ENCODE measurements around the gene RHCG. TPM values are rescaled to one million over a fixed set of nuclear protein-coding genes. Genes with fewer than 3 reads are reported as not detected.

The RHCG gene
- total RNA-seq, 8 experiments from 2014 or later: 0.11 to 6.1 (median 0.76) TPM; not detected in 5

DNA sequence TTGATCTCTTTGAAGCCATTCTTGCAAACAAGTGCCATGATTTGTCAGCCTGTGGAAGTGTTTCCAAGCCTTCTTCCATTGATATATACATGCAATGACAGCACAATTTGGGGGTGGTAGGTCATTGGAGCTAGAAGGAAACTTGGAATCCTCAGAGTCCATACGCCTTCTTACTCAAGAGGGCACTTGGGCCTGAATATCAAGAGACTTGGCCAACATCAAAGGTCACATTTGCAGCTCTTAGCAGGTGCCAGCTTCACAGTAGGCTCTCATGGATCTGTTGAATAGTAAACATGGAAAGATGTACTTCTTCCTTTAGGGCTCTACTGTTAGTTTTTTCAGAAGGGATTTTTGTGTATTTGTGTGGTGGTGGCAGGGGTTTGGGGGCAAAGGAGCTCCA lies 50.9 kb downstream of the RHCG start:
- no peak for ATAC-seq (replicated peaks in 6 of 8)
- Histone ChIP-seq H3K4me1 (replicated peaks in 1 of 2) (peaks cover 35 to 38% of the 10 kb centered on the region in 2 donors), H3K4me3 (no peak overlapping the region), H3K27ac (no peak overlapping the region)
- 40 to 60% (median 57%) methylated on average over 1 of the region's 1 CpG; no CpG with 5 or more reads in 5 of the 10 experiments for WGBS, 10 experiments
- in situ Hi-C loops (cut with MboI; ENCODE audit: low pct_unique_long_range_greater_than_20kb in 2 of 9, low sequenced_read_pairs in 9 of 9, unreplicated experiment in 9 of 9): no loop called here

DNA sequence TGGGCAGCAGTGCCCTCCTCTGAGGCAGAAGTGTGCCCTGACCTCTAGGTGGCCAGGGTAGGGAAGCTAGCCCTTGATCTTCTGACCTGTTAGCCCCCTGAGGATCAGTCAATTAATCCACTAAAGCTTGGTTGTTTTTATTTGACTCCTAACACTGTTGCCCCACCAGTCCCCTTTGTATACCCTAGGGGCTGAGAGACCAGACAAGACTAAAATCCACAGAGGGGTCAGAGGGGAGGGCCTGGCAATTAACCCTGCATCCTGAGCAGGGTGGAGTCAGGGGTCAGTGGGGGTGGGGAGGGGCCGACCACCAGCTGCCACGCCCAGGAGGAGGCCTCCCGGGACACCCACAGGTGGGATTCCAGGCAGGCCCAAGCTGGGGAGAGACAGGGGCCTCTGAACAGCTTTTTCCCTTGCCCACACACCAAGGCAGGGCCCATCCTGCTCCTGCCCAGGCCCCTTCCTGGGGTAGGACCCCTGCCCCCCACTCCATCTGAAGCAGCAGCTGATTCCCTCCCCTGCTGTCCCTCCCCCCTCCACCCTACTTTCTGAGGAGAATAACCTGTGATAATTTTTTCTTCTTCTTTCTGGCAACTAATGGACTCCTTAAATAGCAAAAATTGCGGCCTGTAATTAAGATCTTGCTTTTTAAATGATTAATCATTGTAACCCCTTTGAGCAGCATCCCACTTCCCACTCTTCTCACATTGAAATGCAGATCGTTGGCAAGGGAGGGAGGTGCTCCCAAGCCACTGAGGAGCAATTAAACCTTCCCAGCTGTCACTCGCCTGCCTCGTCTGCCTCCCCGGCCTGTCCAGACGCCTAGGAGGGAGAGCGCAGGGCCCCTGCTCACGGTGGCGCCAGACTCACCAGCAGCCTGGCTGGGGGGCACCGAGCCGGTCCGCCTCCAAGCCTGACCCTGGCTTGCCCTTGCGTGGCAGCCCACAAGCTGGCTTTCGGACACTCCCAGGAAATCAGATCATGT lies 51.9 kb downstream of the RHCG start:
- H3K27ac ChIP-seq: no peak overlapping the region
- ATAC-seq (replicated peaks in 6 of 8): peak in 5 of 8 experiments; percentile 55 to 83 (median 82)
- in situ Hi-C loops (cut with MboI; ENCODE audit: low pct_unique_long_range_greater_than_20kb in 2 of 9, low sequenced_read_pairs in 9 of 9, unreplicated experiment in 9 of 9): no loop called here
- WGBS, 10 experiments: 7 to 70% (median 14%) methylated on average over 2 to 3 of the region's 17 CpGs; no CpG with 5 or more reads in 5 of the 10 experiments
- no peak overlapping the region for H3K4me3 ChIP-seq
- peaks cover 35 to 38% of the 10 kb centered on the region in 2 donors for H3K4me1 ChIP-seq (replicated peaks in 1 of 2)

DNA sequence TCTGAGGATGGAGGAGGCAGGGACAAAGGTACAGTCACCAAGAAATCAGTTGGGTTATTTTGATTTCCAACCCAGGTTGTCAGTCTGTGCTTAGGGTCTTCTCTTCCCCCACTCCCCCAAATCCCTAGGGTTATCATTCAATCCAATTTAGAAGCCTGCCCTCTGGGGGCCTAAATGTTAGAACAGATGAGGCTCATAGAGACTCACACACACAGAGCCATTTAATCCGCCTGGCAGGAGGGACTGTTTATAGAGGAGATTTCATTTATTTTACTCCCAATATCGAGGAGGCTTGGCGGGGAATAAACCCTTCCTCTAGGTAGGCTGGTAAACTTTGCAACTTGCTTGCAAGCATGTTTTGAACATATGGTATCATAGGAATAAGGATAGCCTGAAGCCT lies 52.8 kb downstream of the RHCG start:
- ATAC-seq (replicated peaks in 6 of 8): no peak
- Histone ChIP-seq H3K4me1 (replicated peaks in 1 of 2) (peaks cover 26 to 30% of the 10 kb centered on the region in 2 donors), H3K4me3 (no peak overlapping the region), H3K27ac (no peak overlapping the region)
- WGBS, 10 experiments: 0 to 100% (median 48%) methylated on average over 1 to 3 of the region's 3 CpGs; no CpG with 5 or more reads in 3 of the 10 experiments
- in situ Hi-C loops (cut with MboI; ENCODE audit: low pct_unique_long_range_greater_than_20kb in 2 of 9, low sequenced_read_pairs in 9 of 9, unreplicated experiment in 9 of 9): no loop called here

DNA sequence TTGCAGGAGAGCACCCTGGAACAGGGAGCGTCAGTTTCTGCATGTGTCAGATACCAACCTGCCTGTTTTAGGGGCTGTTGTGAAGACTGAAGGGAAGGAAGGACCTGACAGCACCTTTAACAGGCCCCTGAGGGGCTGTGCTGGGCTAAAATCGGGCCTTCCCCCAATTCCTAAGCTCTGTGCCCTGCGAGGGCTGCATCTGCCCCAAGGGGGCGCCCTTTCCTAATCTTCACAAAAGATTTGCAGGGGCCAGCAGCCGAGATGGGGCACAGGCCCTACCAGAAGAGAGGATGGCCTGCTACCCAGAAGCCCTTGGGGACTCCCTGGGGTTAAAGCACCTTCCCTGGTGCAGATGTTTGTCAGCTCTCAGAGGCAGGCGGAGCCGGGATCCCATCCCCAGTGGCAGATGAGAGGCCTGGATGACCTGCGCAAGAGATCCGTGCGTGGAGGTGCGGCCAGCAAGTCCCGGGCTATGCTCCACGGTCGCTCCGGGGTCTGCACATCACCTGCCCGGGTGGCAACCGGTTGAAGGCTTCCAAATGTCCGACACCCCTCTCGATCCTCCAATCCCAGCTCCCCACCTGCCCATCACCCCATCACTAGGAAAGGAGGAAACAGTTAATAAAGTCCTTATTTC lies 53.6 kb downstream of the RHCG start:
- Histone ChIP-seq H3K4me1 (replicated peaks in 1 of 2) (peaks cover 19 to 26% of the 10 kb centered on the region in 2 donors), H3K4me3 (no peak overlapping the region), H3K27ac (no peak overlapping the region)
- WGBS, 10 experiments: 0 to 88% (median 49%) methylated on average over 1 to 12 of the region's 19 CpGs; no CpG with 5 or more reads in 6 of the 10 experiments
- in situ Hi-C loops (cut with MboI; ENCODE audit: low pct_unique_long_range_greater_than_20kb in 2 of 9, low sequenced_read_pairs in 9 of 9, unreplicated experiment in 9 of 9): no loop called here
- peak; percentile 40 to 95 (median 68) for ATAC-seq (replicated peaks in 6 of 8)

DNA sequence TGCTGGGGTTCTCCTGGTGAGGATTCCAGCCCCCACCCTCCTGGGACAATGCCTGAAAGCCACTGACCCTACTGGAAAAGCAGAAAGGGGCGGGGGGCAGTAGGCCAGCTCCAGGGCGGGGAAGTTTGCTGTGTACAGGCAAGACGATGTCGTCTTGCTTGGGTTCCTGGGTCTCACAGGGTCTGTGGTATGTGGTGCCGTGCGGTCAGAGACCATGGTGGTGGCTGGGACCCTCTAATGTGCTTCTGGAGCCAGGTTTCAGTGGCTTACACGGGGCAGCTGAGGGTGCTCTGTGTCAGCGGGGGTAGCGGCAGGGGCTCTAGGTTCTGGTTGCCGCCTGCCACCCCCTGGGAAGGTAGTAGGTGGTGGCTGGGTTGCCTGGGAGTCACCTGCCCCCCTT lies 54.2 kb downstream of the RHCG start:
- in situ Hi-C loops (cut with MboI; ENCODE audit: low pct_unique_long_range_greater_than_20kb in 2 of 9, low sequenced_read_pairs in 9 of 9, unreplicated experiment in 9 of 9): no loop called here
- no peak overlapping the region for H3K4me3 ChIP-seq
- no peak for ATAC-seq (replicated peaks in 6 of 8)
- H3K27ac ChIP-seq: no peak overlapping the region
- 67 to 100% methylated on average over 1 to 3 of the region's 10 CpGs; no CpG with 5 or more reads in 8 of the 10 experiments for WGBS, 10 experiments
- H3K4me1 ChIP-seq (replicated peaks in 1 of 2): peaks cover 19 to 26% of the 10 kb centered on the region in 2 donors

DNA sequence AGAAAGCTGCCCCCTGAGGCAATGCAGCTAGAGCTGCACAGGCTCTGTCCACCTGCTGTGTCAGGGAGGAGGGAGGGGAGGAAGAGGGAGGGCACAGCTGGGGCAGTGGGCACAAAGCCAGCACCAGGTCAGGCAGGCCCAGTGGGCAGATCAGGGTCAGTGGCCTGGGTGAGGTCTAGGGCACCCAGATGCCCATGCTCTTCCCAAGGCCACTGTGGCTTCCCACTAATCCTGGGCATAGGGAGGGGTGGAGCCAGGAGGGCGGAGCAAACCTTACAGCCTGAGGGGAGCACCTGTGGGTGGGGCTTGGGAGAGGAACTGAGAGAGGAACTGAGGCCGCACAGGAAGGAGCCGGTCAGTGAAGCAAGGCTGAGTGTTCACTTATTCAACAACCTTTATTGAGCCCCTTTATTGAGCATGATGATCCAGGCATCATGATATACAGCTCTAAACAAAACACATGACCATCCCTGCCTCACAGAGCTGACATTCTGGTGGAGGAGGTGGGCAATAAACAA lies 55.0 kb downstream of the RHCG start:
- in situ Hi-C loops (cut with MboI; ENCODE audit: low pct_unique_long_range_greater_than_20kb in 2 of 9, low sequenced_read_pairs in 9 of 9, unreplicated experiment in 9 of 9): no loop called here
- no peak overlapping the region for H3K27ac ChIP-seq
- peak in 1 of 8 experiments; percentile 50 for ATAC-seq (replicated peaks in 6 of 8)
- H3K4me1 ChIP-seq (replicated peaks in 1 of 2): peaks cover 19 to 26% of the 10 kb centered on the region in 2 donors
- H3K4me3 ChIP-seq: no peak overlapping the region
- WGBS, 10 experiments: 0 to 100% (median 61%) methylated on average over 1 to 2 of the region's 3 CpGs; no CpG with 5 or more reads in 7 of the 10 experiments

DNA sequence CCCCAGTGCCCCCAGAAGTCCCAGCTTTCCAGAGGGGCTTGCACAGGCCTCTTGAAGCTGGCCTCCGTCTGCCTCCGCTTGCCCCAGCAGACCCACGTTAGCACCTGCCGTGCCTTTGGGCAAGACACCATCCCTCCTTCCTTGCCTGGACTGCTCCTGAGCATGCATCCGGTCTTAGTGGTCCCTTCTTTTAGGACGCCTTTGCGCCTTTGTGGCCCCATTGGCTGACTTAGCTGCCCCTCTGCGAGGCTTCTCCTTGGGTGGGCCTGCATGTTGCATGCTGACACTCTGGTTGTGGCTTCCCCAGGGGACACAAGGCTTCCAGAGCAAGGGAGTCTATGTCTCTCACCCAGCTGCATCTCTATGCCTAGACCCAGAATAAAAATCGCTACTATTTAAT lies 56.6 kb downstream of the RHCG start:
- 40 to 80% (median 67%) methylated on average over 1 to 8 of the region's 9 CpGs; no CpG with 5 or more reads in 1 of the 10 experiments for WGBS, 10 experiments
- no peak for ATAC-seq (replicated peaks in 6 of 8)
- Histone ChIP-seq H3K27ac (no peak overlapping the region), H3K4me1 (replicated peaks in 1 of 2) (peaks cover 19 to 21% of the 10 kb centered on the region in 2 donors), H3K4me3 (no peak overlapping the region)
- in situ Hi-C loops (cut with MboI; ENCODE audit: low pct_unique_long_range_greater_than_20kb in 2 of 9, low sequenced_read_pairs in 9 of 9, unreplicated experiment in 9 of 9): loop anchor here in 1 of 9 experiments (10.0 kb wide), 1 partner anchor 95 kb away; no protein-coding TSS in a partner anchor

DNA sequence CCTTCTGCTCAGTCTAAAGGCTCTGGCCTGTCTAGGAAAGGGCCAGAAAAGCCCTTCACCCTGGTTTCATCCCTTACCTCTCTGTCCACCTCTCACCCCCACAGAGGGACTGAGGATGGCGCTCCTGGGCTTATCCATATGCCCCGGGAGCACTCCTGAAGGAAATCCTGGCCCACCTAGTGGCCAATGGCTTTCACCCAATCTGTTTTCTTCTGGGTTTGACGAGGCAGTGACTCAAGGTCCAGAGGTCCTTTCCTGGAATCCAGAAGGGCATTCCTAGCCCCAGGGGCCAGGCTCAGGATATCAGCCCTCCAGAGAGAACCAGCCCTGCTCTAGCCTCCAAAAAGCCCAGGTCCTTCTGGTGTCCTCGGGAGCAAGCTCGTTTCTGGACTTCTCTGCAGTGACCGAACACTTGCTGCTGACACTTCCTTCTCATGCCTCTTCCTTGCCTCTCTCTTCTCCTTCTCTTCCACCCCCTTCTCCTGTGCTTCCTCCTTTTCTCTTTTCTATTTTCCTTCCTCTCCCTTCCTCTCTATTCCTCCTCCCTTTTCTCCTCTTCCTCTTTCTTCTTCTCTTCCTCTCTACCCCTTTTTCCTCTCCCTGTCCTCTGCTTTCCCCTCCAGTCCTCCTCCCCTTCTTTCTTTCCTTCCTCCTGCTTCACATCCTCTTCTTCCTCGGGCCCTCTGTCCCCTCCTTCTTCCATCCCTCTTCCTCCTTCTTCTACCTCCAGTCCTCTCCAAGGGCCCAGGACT lies 59.6 kb downstream of the RHCG start:
- ATAC-seq (replicated peaks in 6 of 8): peak in 1 of 8 experiments; percentile 29
- Histone ChIP-seq H3K4me3 (no peak overlapping the region), H3K27ac (no peak overlapping the region), H3K4me1 (replicated peaks in 1 of 2) (peaks cover 7 to 11% of the 10 kb centered on the region in 2 donors)
- in situ Hi-C loops (cut with MboI; ENCODE audit: low pct_unique_long_range_greater_than_20kb in 2 of 9, low sequenced_read_pairs in 9 of 9, unreplicated experiment in 9 of 9): loop anchor here in 1 of 9 experiments (10.0 kb wide), 1 partner anchor 92 kb away; no protein-coding TSS in a partner anchor
- WGBS, 10 experiments: 2 to 70% (median 25%) methylated on average over 2 to 7 of the region's 7 CpGs; no CpG with 5 or more reads in 1 of the 10 experiments

DNA sequence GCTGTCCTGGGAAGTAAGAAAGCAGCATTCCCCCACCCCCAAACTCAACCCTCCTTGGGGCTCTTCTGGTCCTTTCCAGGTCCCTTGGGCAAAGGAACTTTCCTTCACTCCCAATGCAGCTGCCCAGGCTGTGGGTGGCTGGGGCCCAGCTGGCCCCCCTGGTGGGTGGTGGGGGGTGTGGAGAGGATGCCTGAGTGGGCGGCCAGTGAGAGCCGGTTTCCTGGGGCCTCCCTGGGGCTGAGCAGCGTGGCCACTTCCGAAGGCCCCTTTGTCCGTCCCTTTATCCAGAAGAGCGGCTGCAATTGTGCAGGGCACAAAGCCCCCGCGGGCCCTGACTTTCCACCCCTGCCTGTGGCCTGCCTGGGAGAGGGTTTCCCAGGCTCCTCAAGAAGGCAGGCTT lies 61.0 kb downstream of the RHCG start:
- Histone ChIP-seq H3K4me1 (replicated peaks in 1 of 2) (peaks cover 2 to 11% of the 10 kb centered on the region in 2 donors), H3K4me3 (no peak overlapping the region), H3K27ac (no peak overlapping the region)
- 60 to 80% methylated on average over 1 of the region's 8 CpGs; no CpG with 5 or more reads in 8 of the 10 experiments for WGBS, 10 experiments
- in situ Hi-C loops (cut with MboI; ENCODE audit: low pct_unique_long_range_greater_than_20kb in 2 of 9, low sequenced_read_pairs in 9 of 9, unreplicated experiment in 9 of 9): loop anchor here in 1 of 9 experiments (10.0 kb wide), 1 partner anchor 91 kb away; no protein-coding TSS in a partner anchor
- peak in 5 of 8 experiments; percentile 43 to 76 (median 66) for ATAC-seq (replicated peaks in 6 of 8)

DNA sequence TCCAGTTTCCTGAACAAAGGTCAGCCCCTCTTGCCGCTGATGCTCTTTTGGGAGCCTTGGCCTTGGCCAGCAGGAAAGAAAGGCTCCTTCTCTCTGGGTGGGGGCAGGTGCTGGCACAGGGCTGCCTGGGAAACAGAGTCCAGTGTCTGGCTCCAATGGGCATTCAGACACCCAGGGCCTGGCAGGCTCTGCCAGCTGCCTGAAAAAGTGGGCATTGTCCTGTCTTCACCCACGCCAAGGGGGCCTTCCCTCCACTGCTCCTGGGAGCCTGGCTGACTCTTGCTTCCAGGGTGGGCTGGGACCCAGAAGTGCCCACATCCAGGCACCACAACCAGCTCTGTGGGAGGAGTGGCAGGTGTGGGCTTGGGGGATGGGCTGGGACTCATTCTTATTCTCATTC lies 62.7 kb downstream of the RHCG start:
- Histone ChIP-seq H3K27ac (no peak overlapping the region), H3K4me3 (no peak overlapping the region), H3K4me1 (replicated peaks in 1 of 2) (peaks cover 2 to 11% of the 10 kb centered on the region in 2 donors)
- ATAC-seq (replicated peaks in 6 of 8): no peak
- in situ Hi-C loops (cut with MboI; ENCODE audit: low pct_unique_long_range_greater_than_20kb in 2 of 9, low sequenced_read_pairs in 9 of 9, unreplicated experiment in 9 of 9): loop anchor here in 1 of 9 experiments (10.0 kb wide), 1 partner anchor 89 kb away; no protein-coding TSS in a partner anchor
- 50% methylated on average over 1 of the region's 2 CpGs; no CpG with 5 or more reads in 9 of the 10 experiments for WGBS, 10 experiments

DNA sequence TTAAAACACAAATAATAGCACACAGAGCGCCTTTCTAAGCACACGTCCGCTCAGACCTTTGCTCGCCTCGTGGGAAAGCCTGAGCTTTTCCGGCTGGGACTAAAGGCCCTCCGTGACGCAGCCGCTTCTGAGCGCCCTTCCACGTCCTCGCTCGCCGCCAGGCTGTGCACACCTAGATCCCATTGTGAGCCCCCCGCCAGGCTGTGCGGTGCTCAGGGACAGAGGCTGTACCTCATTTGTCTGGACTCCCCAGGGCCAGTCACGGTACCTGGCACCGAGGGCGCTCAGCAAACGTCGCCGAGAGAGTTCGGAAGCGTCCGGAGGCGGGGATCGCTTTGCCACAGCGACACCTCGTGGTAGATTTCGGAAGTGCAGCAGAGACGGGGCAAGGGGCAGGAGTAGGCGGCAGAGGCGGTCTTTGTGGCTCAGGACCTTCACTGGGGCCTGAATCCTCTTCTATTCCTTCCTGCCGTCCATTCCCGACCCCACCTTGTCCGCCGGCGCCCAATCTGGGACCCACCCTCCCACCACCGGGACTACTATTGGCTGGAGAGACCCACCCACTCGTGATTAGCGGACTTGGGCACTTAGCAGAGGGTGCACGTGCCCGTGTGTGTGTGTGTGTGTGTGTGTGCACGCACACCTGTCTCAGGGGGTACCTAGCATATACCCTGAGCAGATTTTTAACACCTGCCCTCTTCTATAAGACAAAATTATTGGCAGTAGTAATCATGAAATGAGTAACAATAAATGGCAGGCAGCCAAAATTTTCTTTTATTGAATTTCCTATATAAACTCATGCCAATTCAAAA lies 65.6 kb downstream of the RHCG start:
- Histone ChIP-seq H3K4me3 (peak overlapping the region; percentile 26 to 39 (median 28)), H3K4me1 (replicated peaks in 1 of 2) (peaks cover 2 to 9% of the 10 kb centered on the region in 2 donors), H3K27ac (no peak overlapping the region)
- WGBS, 10 experiments: 0 to 27% (median 9%) methylated on average over 2 to 21 of the region's 44 CpGs
- peak; percentile 80 to 98 (median 90) for ATAC-seq (replicated peaks in 6 of 8)
- in situ Hi-C loops (cut with MboI; ENCODE audit: low pct_unique_long_range_greater_than_20kb in 2 of 9, low sequenced_read_pairs in 9 of 9, unreplicated experiment in 9 of 9): loop anchor here in 1 of 9 experiments (10.0 kb wide), 1 partner anchor 86 kb away; no protein-coding TSS in a partner anchor

Measured in motor neuron (in vitro differentiated cells).